Upper lobe of right lung (tissue), 1 donor: ENCODE results near the gene CALCA. TPM values are rescaled to one million over a fixed set of nuclear protein-coding genes. Genes with fewer than 3 reads are reported as not detected.

Experiments used
- ATAC-seq: fragments of 200-7000 bp; cut with Tn5 transposase; one replicate; pipeline ENCODE4 v1.9.1; 2020; ENCODE audit warnings: mild to moderate bottlenecking, moderate library complexity
- DNase-seq: peaks from one replicate; pipeline ENCODE4 v3.0.0-alpha.2; 2020
- H3K27ac ChIP-seq: fragments of 200-600 bp; one replicate; pipeline ENCODE4 v1.8.0; 2022
- H3K27me3 ChIP-seq: fragments of 200-600 bp; one replicate; pipeline ENCODE4 v1.8.0; 2022; ENCODE audit warnings: mild to moderate bottlenecking
- H3K36me3 ChIP-seq: fragments of 200-600 bp; one replicate; pipeline ENCODE4 v1.8.0; 2022
- H3K4me1 ChIP-seq: fragments of 200-600 bp; one replicate; pipeline ENCODE4 v1.8.0; 2022
- H3K4me3 ChIP-seq: fragments of 200-600 bp; one replicate; pipeline ENCODE4 v1.8.0; 2022; ENCODE audit warnings: mild to moderate bottlenecking
- H3K9me3 ChIP-seq: fragments of 200-600 bp; one replicate; pipeline ENCODE4 v1.8.0; 2022
- CTCF ChIP-seq: fragments of 200-600 bp; IDR thresholded peaks from one replicate; pipeline ENCODE4 v1.8.0; 2022; ENCODE audit warnings: antibody characterized with exemption
- intact Hi-C: fragments of 100-400 bp; cut with DNase I; formaldehyde crosslinking; loops from one replicate; pipeline ENCODE4 v1.11.0; 2022
- total RNA-seq: library from RNA; stranded (reverse); fragmentation: NEBNext Ultra II Directional; extraction: Animal tissue kit (Norgen Biotek cat#: 25700); gene quantifications from one replicate; pipeline ENCODE4 v1.2.1, GENCODE V29; 2021
- donor health status: DM: no; HTN: yes; CAD: no; lungs with severe emphysema.

CALCA gene
- total RNA-seq, 1 donor from 2014 or later = not detected

DNA sequence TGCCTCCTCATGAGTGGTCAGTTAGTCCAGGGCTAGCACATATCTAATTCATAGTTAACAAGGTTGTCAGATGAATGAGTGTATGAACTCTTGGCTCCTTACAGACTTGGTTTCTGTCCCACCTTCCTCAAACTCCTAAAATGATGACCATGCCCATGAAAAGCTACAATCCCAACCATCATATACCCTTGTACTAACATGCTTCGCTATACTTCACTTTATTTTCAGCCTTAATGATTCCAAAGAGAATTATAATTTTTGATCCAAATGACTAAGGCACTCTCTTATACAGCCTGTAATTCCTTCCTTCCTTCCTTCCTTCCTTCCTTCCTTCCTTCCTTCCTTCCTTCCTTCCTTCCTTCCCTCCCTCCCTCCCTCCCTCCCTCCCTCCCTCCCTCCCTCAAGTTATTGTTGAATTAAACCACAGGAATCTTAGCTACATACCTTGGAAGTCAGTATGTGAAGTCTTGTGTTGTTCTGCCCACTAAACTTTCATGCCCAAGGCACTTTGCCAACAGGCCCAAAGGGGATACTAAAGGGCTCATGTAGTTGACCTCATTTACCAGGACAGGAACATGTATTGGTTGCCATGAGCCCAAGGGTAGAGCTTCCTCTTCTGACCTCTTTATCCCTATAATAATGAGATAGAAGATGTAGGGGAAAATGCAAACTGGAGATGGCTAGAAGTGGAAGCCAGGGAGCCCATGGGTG lies 37.4 kb downstream of the CALCA start:
- ATAC-seq (no peak), DNase-seq (no peak)
- Histone ChIP-seq H3K36me3 (no peaks in the 10 kb centered on the region), H3K9me3 (no peaks in the 10 kb centered on the region), H3K4me1 (no peaks in the 10 kb centered on the region), H3K4me3 (no peak overlapping the region), H3K27me3 (no peaks in the 10 kb centered on the region), H3K27ac (no peak overlapping the region)
- no peak for TF ChIP-seq CTCF
- intact Hi-C loops = no loop called here

GRCh38 chr11:14932447-14932846 lies 39.7 kb downstream of the CALCA start:
- no peaks in the 10 kb centered on the region for H3K9me3 ChIP-seq
- H3K27me3 ChIP-seq = no peaks in the 10 kb centered on the region
- no peaks in the 10 kb centered on the region for H3K4me1 ChIP-seq
- H3K4me3 ChIP-seq = no peak overlapping the region
- intact Hi-C loops = no loop called here
- ATAC-seq = no peak
- no peaks in the 10 kb centered on the region for H3K36me3 ChIP-seq
- TF ChIP-seq CTCF = no peak
- DNase-seq = no peak
- no peak overlapping the region for H3K27ac ChIP-seq

- Histone ChIP-seq H3K27me3 (no peaks in the 10 kb centered on the region), H3K27ac (no peak overlapping the region), H3K9me3 (no peaks in the 10 kb centered on the region), H3K36me3 (no peaks in the 10 kb centered on the region), H3K4me1 (no peaks in the 10 kb centered on the region), H3K4me3 (no peak overlapping the region)
- intact Hi-C loops = no loop called here
- TF ChIP-seq CTCF = no peak
- no peak for ATAC-seq
- no peak for DNase-seq
These were observed 41.8 kb downstream of the CALCA start for GRCh38 chr11:14930369-14930768.

DNA sequence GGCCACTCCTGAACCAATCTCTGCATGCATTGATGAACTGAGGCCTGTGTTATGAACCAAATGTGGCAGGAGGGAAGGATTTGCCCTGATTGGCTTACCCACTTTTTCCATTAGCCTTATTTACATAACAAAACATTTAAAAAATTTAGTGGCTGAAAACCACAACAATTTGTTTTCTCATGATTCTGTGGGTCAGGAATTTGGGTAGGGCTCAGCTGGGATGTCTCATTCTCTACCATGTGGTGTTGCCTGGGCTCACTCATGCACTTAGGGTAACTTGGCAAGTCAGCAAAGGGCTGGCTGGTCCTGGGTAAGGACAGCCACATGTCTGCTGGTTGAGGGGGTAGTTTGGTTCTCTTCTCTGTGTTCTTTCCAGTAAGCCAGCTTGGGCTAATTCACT lies 45.0 kb downstream of the CALCA start:
- Histone ChIP-seq H3K36me3 (no peaks in the 10 kb centered on the region), H3K4me1 (no peaks in the 10 kb centered on the region), H3K9me3 (no peaks in the 10 kb centered on the region), H3K27ac (no peak overlapping the region), H3K27me3 (no peaks in the 10 kb centered on the region), H3K4me3 (no peak overlapping the region)
- DNase-seq (no peak), ATAC-seq (no peak)
- intact Hi-C loops = no loop called here
- TF ChIP-seq CTCF = no peak

- intact Hi-C loops = no loop called here
- ATAC-seq (no peak), DNase-seq (no peak)
- TF ChIP-seq CTCF = no peak
- H3K27me3 ChIP-seq = no peaks in the 10 kb centered on the region
- no peaks in the 10 kb centered on the region for H3K36me3 ChIP-seq
- no peak overlapping the region for H3K27ac ChIP-seq
- no peaks in the 10 kb centered on the region for H3K4me1 ChIP-seq
- no peaks in the 10 kb centered on the region for H3K9me3 ChIP-seq
- H3K4me3 ChIP-seq = no peak overlapping the region
These were observed 47.8 kb downstream of the CALCA start for GRCh38 chr11:14924318-14924717.

Other genes starting within 250 kb of the CALCA start
- gene CYP2R1, start 80.1 kb downstream of the CALCA start, total RNA-seq = 14.7 TPM
- gene CALCB, start 101.2 kb upstream of the CALCA start, total RNA-seq = not detected
- 0.96 TPM for gene INSC, start 142.6 kb upstream of the CALCA start, total RNA-seq